Fibroblast of gingiva (primary cell): ENCODE measurements around the gene INHBC.
A peak's percentile ranks its signal among the peaks of the same experiment; 100 is the strongest.
"Not testable (repeated sequence)": the region's sequence is repeated elsewhere in the genome, so short reads cannot be mapped to it uniquely, and the experiment has no call there.

Experiments
- DNase-seq: peaks from one replicate; pipeline ENCODE4 v3.0.0-alpha.2; 2011; ENCODE audit warnings: low read depth

The INHBC gene

DNA sequence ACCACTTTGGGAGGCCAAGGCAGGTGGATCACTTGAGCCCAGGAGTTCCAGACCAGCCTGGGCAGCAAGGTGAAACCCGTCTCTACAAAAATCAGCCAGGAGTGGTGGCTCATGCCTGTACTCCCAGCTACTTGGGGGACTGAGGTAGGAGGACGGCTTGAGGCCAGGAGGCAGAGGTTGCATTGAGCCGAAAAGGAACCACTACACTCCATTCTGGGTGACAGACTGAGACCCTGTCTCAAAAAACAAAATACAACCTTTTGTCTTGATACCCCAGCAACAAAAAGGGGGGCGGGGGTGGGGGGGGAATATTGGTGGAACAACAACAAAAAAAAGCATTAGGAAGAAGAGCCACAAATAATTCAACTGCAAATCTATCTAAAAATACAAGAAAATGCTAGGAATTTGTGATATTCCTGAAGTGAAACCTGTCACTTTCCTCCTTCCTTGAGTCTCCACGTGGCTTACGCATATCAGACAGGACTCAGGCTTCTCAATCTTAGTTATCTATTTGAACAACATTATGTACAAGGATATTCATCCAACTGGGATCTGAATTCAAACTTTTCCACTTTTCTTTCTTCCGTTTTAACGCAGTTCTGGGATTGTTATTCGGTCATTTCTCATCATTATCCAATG lies 5.0 kb upstream of the INHBC start:
- DNase-seq = no peak

GRCh38 chr12:57430112-57430930 lies 4.3 kb upstream of the INHBC start:
- DNase-seq = peak; percentile 14

DNA sequence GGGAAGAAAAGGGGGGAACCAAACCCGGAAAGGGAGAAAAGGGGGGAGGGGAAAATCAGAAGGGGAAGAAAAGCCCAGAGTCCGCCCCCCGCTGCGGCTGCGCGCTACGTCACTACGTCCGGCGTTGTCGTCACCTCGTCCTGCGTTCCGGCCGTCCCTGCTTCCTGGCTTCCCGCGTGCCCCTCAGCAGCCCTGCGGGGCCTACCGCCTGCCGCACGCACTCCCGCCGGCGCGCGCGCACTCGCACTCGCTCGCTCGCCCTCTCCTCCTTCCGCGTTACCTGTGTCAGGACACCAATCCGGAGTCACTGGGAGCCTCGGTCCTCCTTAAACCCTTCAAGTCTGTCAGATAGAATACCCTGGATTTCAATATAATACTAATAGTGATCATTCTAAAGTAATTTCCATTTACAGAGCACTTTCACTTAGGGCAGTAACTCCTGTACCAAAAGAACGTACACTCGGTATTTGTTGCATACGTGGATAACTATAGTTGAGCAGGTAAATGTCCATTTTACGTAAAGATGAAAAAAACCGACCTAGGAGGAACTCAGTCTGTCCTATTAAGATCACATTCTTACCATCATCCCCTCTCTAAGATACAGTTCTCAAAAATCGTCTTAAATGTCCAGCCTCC lies 3.5 kb upstream of the INHBC start, which contains the start of gene R3HDM2:
R3HDM2 (minus strand) TSS at position 113 of the 636 bp plus-strand sequence. CDS start 120,615 bp downstream, outside the sequence.
- peak; percentile 95 for DNase-seq

- DNase-seq = no peak
Measured at GRCh38 chr12:57431654-57432188, 2.9 kb upstream of the INHBC start.

- no peak for DNase-seq
Measured at GRCh38 chr12:57433370-57433769, 1.2 kb upstream of the INHBC start.

- DNase-seq = no peak
Measured at GRCh38 chr12:57435293-57435692, 709 bp downstream of the INHBC start.

DNA sequence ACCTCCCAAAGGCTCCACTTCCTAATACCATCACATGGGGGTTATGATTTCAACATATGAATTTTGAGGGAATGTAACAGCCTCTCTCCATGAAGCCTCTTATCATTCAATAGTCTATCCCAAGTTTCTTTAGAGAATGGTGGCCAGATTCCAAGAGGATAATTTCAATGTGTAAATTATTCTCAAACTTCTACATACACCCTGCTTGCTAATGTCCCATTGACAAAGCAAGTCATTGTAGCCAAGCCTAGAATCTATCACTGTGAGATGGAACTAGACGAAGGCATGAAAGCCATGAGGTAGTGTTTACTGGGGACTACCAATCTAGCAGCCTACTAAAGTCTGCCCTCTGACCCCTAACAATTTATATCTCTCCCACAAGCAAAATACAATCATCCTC lies 3.8 kb downstream of the INHBC start:
- DNase-seq = no peak

GRCh38 chr12:57439762-57440266 lies 5.2 kb downstream of the INHBC start:
- no peak for DNase-seq

- DNase-seq = not testable (repeated sequence)
Measured at GRCh38 chr12:57441393-57441792, 6.8 kb downstream of the INHBC start.

- DNase-seq = no peak
Measured at GRCh38 chr12:57441846-57442427, 7.4 kb downstream of the INHBC start.

DNA sequence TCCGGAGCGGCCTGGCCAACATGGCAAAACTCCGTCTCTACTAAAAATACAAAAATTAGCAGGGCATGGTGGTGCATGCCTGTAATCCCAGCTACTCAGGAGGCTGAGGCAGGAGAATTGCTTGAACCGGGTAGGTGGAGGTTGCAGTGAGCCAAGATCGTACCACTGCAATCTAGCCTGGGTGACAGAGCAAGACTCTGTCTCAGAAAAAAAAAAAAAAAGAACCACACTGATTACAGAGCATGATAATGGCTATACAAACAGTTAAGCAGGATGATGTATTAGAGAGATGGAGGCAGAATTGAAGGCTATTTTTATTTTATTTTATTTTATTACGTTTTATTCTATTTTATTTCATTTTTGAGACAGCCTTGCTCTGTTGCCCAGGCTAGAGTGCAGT lies 9.8 kb downstream of the INHBC start:
- not testable (repeated sequence) for DNase-seq

- DNase-seq = no peak
Measured at GRCh38 chr12:57444744-57445143, 10.2 kb downstream of the INHBC start.

DNA sequence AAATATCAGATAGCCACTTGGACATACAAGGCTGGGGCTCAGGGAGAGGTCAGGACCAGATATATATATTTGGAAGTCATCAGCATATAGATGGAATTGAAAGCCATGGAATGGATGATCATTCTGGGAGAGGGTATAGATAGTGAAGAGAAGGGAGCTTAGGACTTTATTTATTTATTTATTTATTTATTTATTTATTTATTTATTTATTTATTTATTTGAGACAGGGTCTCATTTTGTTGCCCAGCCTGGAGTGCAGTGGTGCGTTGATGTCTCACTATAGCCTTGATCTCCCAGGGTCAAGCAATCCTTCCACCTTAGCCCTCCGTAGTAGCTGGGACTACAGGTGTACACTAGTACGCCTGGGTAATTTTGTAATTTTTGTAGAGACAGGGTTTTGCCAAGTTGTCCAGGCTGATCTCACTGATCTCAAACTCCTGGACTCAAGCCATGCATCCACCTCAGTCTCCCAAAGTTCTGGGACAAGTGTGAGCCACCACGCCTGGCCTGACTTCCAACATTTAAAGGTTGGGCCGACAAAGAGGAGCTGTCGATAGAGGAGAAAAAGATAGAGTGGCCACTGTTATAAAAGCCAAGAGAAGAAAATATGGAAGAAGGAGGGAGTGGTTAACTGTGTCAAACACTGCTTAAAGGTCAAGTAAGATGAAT lies 11.8 kb downstream of the INHBC start:
- DNase-seq = no peak

DNA sequence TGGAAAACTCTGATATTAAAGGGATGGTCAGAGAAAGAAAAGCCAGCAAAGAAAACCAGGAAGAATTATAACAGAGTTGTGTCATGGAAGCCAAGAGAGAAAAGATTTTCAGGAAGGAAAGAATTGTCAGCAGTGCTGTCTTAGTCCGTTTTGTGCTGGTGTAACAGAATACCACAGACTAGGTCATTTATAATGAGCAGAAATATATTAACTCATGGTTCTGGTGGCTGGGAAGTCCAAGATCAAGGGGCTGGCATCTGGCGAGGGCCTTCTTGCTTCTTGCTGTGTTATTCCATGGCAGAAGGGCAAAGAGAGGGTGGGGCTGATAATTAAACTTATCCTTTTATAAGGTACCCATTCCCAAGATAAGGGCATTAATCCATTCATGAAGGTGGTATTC lies 14.1 kb downstream of the INHBC start:
- no peak for DNase-seq

DNA sequence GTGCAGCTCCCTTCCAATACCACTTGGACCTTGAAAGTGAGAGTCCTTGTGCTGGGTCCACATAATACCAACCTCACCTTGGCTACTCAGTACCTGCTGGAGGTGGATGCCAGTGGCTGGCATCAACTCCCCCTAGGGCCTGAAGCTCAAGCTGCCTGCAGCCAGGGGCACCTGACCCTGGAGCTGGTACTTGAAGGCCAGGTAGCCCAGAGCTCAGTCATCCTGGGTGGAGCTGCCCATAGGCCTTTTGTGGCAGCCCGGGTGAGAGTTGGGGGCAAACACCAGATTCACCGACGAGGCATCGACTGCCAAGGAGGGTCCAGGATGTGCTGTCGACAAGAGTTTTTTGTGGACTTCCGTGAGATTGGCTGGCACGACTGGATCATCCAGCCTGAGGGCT lies 14.8 kb downstream of the INHBC start:
- no peak for DNase-seq

DNA sequence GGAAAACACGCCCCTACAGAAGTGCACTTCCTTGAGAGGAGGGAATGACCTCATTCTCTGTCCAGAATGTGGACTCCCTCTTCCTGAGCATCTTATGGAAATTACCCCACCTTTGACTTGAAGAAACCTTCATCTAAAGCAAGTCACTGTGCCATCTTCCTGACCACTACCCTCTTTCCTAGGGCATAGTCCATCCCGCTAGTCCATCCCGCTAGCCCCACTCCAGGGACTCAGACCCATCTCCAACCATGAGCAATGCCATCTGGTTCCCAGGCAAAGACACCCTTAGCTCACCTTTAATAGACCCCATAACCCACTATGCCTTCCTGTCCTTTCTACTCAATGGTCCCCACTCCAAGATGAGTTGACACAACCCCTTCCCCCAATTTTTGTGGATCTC lies 15.5 kb downstream of the INHBC start:
- no peak for DNase-seq

DNA sequence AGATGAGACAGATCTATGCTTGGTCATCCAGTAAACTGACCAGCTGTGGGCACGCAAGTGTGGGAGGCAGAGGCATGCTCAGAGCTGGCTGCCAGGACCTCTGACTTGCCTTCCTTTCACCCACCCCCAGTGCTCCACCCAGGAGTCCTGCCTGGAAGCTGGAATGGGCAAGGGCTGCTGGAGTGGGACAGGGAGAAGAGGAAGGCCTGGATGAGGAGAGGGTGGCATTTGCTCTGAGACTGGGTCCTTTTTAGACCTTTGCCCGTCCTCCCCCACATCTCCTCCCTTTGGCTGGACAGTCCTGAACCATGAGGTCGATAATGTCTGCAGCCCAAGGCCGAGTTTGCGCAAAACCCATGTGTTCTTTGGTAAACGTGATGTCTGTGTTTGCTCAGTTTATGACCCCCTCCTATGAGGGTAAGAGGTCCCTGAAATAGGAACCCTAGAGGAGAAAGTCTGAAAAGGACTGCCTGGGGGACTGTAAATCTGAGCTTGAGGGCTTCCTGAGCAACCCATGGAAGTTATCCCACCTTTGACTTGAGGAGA lies 16.7 kb downstream of the INHBC start:
- no peak for DNase-seq

DNA sequence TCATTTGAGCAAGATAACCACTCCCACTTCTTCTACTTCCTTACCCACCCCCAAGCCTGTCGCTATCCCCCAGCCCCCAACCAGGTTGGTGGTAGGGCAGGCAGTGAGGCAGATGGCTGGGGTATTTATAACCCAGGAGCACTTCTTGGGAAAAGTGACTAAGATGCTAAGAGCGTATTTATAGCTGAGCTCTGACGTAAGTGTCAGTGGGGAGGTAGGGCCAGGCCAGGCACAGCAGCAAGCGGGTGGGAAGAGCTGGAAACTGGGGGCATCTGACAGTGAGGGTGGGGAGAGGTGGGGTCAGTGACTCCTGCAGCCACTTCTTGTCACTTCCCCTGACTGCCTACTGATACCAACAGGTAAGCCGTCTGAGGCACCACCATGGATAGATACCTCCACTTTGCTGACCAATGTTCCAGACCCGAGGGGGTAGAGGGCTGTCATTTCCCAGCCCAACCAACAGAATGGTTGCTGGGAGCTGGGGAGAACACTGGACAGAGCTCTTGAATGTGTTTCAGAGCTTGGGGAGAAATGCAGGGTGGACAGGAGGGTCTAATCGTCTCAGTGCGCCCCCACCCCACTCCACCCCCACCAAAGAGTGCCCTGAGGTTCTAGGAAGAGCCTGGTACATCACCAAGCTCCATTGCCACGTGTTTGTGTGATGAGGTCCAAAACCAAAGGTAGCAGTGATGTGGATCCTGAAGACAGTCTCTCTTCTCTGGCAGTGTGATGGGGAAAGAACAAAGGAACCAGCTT lies 17.8 kb downstream of the INHBC start:
- peak; percentile 42 for DNase-seq

DNA sequence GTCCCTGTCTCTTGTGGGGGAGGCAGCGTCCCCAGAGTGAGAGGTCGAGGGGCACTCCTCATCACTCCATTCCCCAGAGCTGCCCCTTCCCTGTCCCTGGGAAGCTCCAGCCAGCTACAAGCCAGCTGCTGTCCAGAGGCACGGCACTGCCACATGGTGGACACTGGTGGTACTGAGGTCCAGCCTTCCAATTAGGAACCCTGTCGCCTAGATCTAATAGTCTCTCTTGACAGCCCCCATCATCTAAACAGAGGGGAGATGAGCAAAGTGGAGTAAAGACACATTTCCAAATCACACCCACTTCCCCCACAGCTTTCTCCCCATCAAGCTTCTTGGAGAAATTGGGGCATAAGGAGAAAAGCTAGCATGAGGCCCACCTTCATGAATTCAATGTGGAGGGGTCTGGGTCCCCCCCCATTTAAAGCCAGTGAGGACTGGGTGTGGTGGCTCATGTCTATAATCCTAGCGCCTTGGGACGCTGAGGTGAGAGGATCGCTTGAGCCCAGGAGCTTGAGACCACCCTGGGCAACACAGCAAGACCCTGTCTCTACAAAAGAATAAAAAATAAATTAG lies 18.4 kb downstream of the INHBC start:
- DNase-seq = peak; percentile 54

DNA sequence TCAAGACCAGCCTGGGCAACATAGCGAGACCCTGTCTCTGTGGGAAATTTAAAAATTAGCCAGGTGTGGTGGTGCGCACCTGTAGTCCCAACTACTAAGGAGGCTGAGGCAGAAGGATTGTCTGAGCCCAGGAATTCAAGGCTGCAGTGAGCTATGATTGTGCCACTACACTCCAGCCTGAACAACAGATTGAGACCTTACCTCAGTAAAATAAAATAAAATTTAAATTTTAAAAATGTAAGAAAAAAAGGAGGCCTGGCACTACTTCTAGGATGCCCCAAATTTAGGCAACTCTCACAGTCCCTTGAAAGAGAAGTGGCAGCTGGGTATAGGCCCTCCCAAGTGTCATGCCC lies 19.6 kb downstream of the INHBC start:
- no peak for DNase-seq
